Transverse colon (tissue), 4 donors: ENCODE results near the gene ADSL. TPM values are rescaled to one million over a fixed set of nuclear protein-coding genes. Genes with fewer than 3 reads are reported as not detected.

Experiments used
- DNase-seq: peaks from one replicate; pipeline ENCODE4 v3.0.0-alpha.2; 2019
- H3K27ac ChIP-seq, 4 donors: fragments of 200-600 bp; sonication (generic); 2 replicates each; pipeline ENCODE4 v1.5.1; 2016 to 2018; ENCODE audit warnings: inconsistent platforms in 4 of 4
- H3K27me3 ChIP-seq: fragments of 200-600 bp; sonication (generic); 2 replicates; pipeline ENCODE4 v1.5.1; 2017; ENCODE audit warnings: inconsistent platforms
- H3K36me3 ChIP-seq, 4 donors: fragments of 200-600 bp; sonication (generic); 2 replicates each; pipeline ENCODE4 v1.5.1; 2017 to 2019; ENCODE audit warnings: inconsistent platforms in 4 of 4
- H3K4me1 ChIP-seq, 4 donors: fragments of 200-600 bp; sonication (generic); 2 replicates each; pipeline ENCODE4 v1.5.1; 2017 to 2020; ENCODE audit warnings: inconsistent platforms in 4 of 4
- H3K4me3 ChIP-seq, 4 donors: fragments of 200-600 bp; sonication (generic); 1 replicate in 1 of 4; 2 replicates in 3 of 4; pipeline versions ENCODE4 v1.5.1 to v1.6.1; 2017 to 2019; ENCODE audit warnings: inconsistent platforms in 4 of 4
- H3K9me3 ChIP-seq, 2 donors: fragments of 200-600 bp; sonication (generic); 2 replicates each; pipeline ENCODE4 v1.5.1; 2017 to 2019; ENCODE audit warnings: inconsistent platforms in 2 of 2
- CTCF ChIP-seq, 5 experiments: fragments of 200-600 bp in 3 of 5; fragments of 450-650 bp in 2 of 5; sonication (generic) in 3 of 5; IDR thresholded peaks; 1 replicate in 2 of 5; 2 replicates in 3 of 5; pipeline ENCODE4 v1.5.1; 2016 to 2017; ENCODE audit warnings: antibody characterized with exemption in 5 of 5, inconsistent platforms in 3 of 5, mild to moderate bottlenecking in 2 of 5, moderate library complexity in 1 of 5
- EP300 ChIP-seq: sonication (generic); formaldehyde crosslinking; IDR thresholded peaks from one replicate; pipeline ENCODE4 v1.6.1; 2017; ENCODE audit warnings: antibody characterized with exemption, low read depth
- POLR2A ChIP-seq: fragments of 450-650 bp; IDR thresholded peaks from one replicate; pipeline ENCODE4 v1.6.1; 2016; ENCODE audit warnings: antibody characterized with exemption, mild to moderate bottlenecking, moderate library complexity
- POLR2AphosphoS5 ChIP-seq, 3 donors: sonication (generic); formaldehyde crosslinking; IDR thresholded peaks; one replicate each; pipeline ENCODE4 v1.6.1; 2016; ENCODE audit warnings: antibody characterized with exemption in 3 of 3
- WGBS, 2 donors: methylation state at CpG; one replicate each; pipeline ENCODE4 v1.1.5; 2018; ENCODE audit warnings: low coverage in 1 of 2; 5-methylcytosine and 5-hydroxymethylcytosine counted together
- in situ Hi-C, 4 donors: fragments of 200-750 bp; cut with MboI; loops; one replicate each; pipeline versions ENCODE4 v1.15.0 to v1.15.1; 2017; ENCODE audit warnings: low sequenced_read_pairs in 3 of 4, low pct_ligation_motif_present in 1 of 4, low pct_unique_long_range_greater_than_20kb in 1 of 4
- intact Hi-C: fragments of 100-400 bp; cut with DNase I; formaldehyde crosslinking; loops from one replicate; pipeline ENCODE4 v1.15.1; 2023; ENCODE audit warnings: low total_unique reads
- total RNA-seq, 4 donors: library from RNA; depleted of rRNA; stranded (reverse); fragments of >200 nt; gene quantifications; one replicate each; pipeline ENCODE4 v1.1.0, GENCODE V29; 2016

The ADSL gene
- total RNA-seq, 4 donors from 2014 or later: 13.5 to 70.7 (median 41.8) TPM

DNA sequence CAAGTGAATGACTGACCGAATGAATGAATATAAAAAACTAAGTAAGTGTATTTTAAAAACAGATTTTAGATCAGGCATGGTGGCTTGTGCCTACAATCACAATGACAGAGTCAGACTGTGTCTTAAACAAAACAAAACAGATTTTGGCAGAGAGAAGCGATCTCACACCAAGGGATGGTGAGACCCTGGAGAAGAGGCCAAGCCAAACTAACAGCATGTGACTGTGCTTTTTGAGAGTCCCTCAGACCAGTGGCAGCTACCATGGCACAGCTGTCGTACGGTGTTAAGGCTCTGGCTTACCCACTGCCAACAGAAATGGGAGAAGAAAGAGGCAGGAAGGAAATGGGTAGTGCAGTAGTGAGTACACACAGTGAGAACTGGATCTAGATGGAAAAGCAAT lies 84.7 kb downstream of the ADSL start:
- WGBS, 2 donors: 96 to 100% methylated on average over 1 to 4 of the region's 4 CpGs
- H3K36me3 ChIP-seq: peaks cover 0 to 24% (median 8%) of the 10 kb centered on the region in 4 donors

GRCh38 chr22:40432157-40432556 lies 85.9 kb downstream of the ADSL start:
- Histone ChIP-seq H3K27ac (no peak overlapping the region), H3K4me3 (no peak overlapping the region), H3K9me3 (no peaks in the 10 kb centered on the region), H3K4me1 (peaks cover 0 to 38% (median 8%) of the 10 kb centered on the region in 4 donors), H3K36me3 (peaks cover 0 to 24% (median 8%) of the 10 kb centered on the region in 4 donors), H3K27me3 (no peaks in the 10 kb centered on the region)
- in situ Hi-C loops (loop anchor here in 3 of 4 donors (5.0 to 10.0 kb wide), 2 partner anchors 210 to 213 kb away; no protein-coding TSS in a partner anchor), intact Hi-C loops (no loop called here)
- no peak for DNase-seq
- WGBS, 2 donors: 65 to 83% methylated on average over 5 of the region's 5 CpGs
- TF ChIP-seq CTCF (IDR thresholded peaks at IDR 0.05) (no peak), POLR2A (no peak), POLR2AphosphoS5 (IDR thresholded peaks at IDR 0.05) (no peak), EP300 (no peak)

More for the DNA sequence above, 84.7 kb downstream of the ADSL start:
- Histone ChIP-seq H3K4me1 (peaks cover 0 to 26% (median 0%) of the 10 kb centered on the region in 4 donors), H3K27me3 (no peaks in the 10 kb centered on the region), H3K27ac (no peak overlapping the region), H3K4me3 (no peak overlapping the region), H3K9me3 (no peaks in the 10 kb centered on the region)
- in situ Hi-C loops (loop anchor here in 3 of 4 donors (5.0 to 10.0 kb wide), 2 partner anchors 211 to 214 kb away; no protein-coding TSS in a partner anchor), intact Hi-C loops (no loop called here)
- DNase-seq: no peak
- TF ChIP-seq POLR2AphosphoS5 (IDR thresholded peaks at IDR 0.05) (no peak), POLR2A (no peak), CTCF (IDR thresholded peaks at IDR 0.05) (no peak), EP300 (no peak)

GRCh38 chr22:40432625-40433024 lies 86.3 kb downstream of the ADSL start:
- H3K9me3 ChIP-seq: no peaks in the 10 kb centered on the region
- no peak for TF ChIP-seq POLR2AphosphoS5 (IDR thresholded peaks at IDR 0.05)
- TF ChIP-seq EP300: no peak
- intact Hi-C loops: no loop called here
- in situ Hi-C loops: loop anchor here in 3 of 4 donors (5.0 to 10.0 kb wide), 2 partner anchors 210 to 212 kb away; no protein-coding TSS in a partner anchor
- WGBS, 2 donors: 92% methylated on average over 2 of the region's 2 CpGs; no CpG with 5 or more reads in 1 of the 2 donors
- no peaks in the 10 kb centered on the region for H3K27me3 ChIP-seq
- H3K36me3 ChIP-seq: peaks cover 0 to 24% (median 8%) of the 10 kb centered on the region in 4 donors
- no peak overlapping the region for H3K4me3 ChIP-seq
- no peak overlapping the region for H3K27ac ChIP-seq
- no peak for DNase-seq
- peaks cover 0 to 43% (median 12%) of the 10 kb centered on the region in 4 donors for H3K4me1 ChIP-seq

DNA sequence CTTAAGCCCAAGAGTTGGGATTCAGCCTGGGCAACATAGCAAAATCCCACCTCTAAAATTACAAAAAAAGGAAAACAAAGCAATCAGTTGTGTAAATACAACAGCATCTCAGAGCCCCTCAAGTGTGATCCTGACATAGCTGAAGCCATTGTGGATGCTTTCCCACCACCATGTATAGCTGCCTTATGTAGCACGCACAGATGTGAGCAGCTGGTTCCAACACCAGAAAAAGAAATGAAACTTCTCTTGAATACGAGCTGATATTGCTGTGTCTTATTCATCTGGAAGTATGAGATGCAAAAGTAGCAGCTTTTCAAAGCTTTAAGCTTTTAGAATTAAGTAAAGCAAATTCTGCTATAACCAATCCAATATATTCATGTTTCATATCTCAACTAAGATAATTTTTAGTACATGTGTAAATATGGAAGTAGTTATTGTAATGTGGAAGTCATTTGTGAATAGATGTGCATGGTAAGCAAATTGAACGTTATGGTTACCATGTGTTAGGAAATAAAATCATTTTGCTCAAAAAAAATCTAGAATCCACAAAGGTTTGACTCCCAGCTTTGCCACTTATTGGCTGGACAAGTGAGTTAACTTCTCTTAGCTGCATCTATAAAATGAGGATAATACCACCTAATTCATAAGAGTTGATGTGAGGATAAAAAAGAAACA lies 87.3 kb downstream of the ADSL start:
- H3K27ac ChIP-seq: no peak overlapping the region

More for the DNA sequence above, 87.3 kb downstream of the ADSL start:
- Histone ChIP-seq H3K36me3 (peaks cover 0 to 18% (median 6%) of the 10 kb centered on the region in 4 donors), H3K4me1 (peaks cover 0 to 46% (median 15%) of the 10 kb centered on the region in 4 donors), H3K27me3 (no peaks in the 10 kb centered on the region), H3K9me3 (no peaks in the 10 kb centered on the region), H3K4me3 (no peak overlapping the region)
- WGBS, 2 donors: 49 to 67% methylated on average over 3 of the region's 3 CpGs
- in situ Hi-C loops (loop anchor here in 3 of 4 donors (5.0 to 10.0 kb wide), 2 partner anchors 209 to 211 kb away; no protein-coding TSS in a partner anchor), intact Hi-C loops (no loop called here)
- no peak for TF ChIP-seq POLR2AphosphoS5 (IDR thresholded peaks at IDR 0.05)
- no peak for TF ChIP-seq EP300
- TF ChIP-seq POLR2A: no peak
- no peak for TF ChIP-seq CTCF (IDR thresholded peaks at IDR 0.05)
- no peak for DNase-seq
